ENCODE results near the gene CADPS2.

DNA sequence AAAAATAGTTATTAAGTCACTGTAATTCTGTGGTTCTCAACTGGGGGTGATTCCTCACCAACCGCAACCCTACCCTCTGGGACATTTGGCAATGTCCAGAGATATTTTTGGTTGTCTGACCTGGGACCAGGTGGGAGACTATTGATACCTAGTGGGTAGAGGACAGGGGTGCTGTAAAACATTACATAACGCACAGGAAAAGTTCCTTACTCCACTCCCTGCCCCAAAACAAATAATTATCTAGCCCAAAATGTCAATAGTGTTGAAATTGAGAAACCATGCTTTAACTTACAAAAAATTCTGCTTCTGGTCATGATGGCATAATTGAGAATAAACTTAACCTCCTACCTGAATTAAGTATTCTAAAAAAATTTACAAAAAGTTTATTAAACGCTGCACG is 404.0 kb downstream of the CADPS2 start:
- TF ChIP-seq, protein P1, sequence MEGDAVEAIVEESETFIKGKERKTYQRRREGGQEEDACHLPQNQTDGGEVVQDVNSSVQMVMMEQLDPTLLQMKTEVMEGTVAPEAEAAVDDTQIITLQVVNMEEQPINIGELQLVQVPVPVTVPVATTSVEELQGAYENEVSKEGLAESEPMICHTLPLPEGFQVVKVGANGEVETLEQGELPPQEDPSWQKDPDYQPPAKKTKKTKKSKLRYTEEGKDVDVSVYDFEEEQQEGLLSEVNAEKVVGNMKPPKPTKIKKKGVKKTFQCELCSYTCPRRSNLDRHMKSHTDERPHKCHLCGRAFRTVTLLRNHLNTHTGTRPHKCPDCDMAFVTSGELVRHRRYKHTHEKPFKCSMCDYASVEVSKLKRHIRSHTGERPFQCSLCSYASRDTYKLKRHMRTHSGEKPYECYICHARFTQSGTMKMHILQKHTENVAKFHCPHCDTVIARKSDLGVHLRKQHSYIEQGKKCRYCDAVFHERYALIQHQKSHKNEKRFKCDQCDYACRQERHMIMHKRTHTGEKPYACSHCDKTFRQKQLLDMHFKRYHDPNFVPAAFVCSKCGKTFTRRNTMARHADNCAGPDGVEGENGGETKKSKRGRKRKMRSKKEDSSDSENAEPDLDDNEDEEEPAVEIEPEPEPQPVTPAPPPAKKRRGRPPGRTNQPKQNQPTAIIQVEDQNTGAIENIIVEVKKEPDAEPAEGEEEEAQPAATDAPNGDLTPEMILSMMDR (IDR thresholded peaks at IDR 0.05 in 4 of 5, conservative IDR thresholded peaks at IDR 0.05 in 1 of 5), result no peak
- TF ChIP-seq POLR2A (IDR thresholded peaks at IDR 0.05), result no peak
